Measurements from ENCODE around the gene KPNA2. TPM values are rescaled to one million over a fixed set of nuclear protein-coding genes. Genes with fewer than 3 reads are reported as not detected.

The KPNA2 gene
- total and polyA plus RNA-seq, 2 of the 13 experiments (the other 11 are each of a cell fraction or from before 2014, with no cell fraction given) = 111 to 305 TPM

GRCh38 chr17:68035523-68036303 lies at the start of gene KPNA2 (continued):
- peak; percentile 55; the same call in 1 of the 2 replicates for TF ChIP-seq CREB3 (CRISPR knock-in tag; IDR thresholded peaks at IDR 0.05)
- peak; percentile 92 for TF ChIP-seq E2F5 (CRISPR knock-in tag; conservative IDR thresholded peaks at IDR 0.05)
- TF ChIP-seq HINFP (CRISPR knock-in tag; IDR thresholded peaks at IDR 0.05; ENCODE audit: low read depth) = no peak
- TF ChIP-seq NFYB (CRISPR knock-in tag; IDR thresholded peaks at IDR 0.05) = peak; percentile 90
- peak; percentile 98 for TF ChIP-seq ZNF274 (CRISPR knock-in tag; IDR thresholded peaks at IDR 0.05)
- TF ChIP-seq STAG1 (CRISPR knock-in tag; IDR thresholded peaks at IDR 0.05) = no peak; the same call in 1 of the 2 replicates
- TF ChIP-seq ZMAT5 (CRISPR knock-in tag; IDR thresholded peaks at IDR 0.05; ENCODE audit: borderline replicate concordance, low read depth) = no peak
- peak; percentile 27; the same call in 1 of the 2 replicates for TF ChIP-seq WIZ (CRISPR knock-in tag; IDR thresholded peaks at IDR 0.05)
- TF ChIP-seq ZNF225 (CRISPR knock-in tag; IDR thresholded peaks at IDR 0.05) = peak; percentile 82; the same call in 1 of the 2 replicates
- TF ChIP-seq FOXP4 (CRISPR knock-in tag; IDR thresholded peaks at IDR 0.05) = no peak; the same call in 1 of the 2 replicates
- TF ChIP-seq NFIB (CRISPR knock-in tag; IDR thresholded peaks at IDR 0.05; ENCODE audit: borderline replicate concordance) = peak; percentile 78; the same call in 1 of the 2 replicates
- TF ChIP-seq ZMYM4 (CRISPR knock-in tag; IDR thresholded peaks at IDR 0.05) = peak; percentile 97
- TF ChIP-seq NR2F6 (IDR thresholded peaks at IDR 0.05) = no peak
- no peak; the same call in 1 of the 2 replicates for TF ChIP-seq NR2F6 (CRISPR knock-in tag; IDR thresholded peaks at IDR 0.05)
- TF ChIP-seq ARNT2 (CRISPR knock-in tag; IDR thresholded peaks at IDR 0.05; ENCODE audit: low read depth) = peak; percentile 99
- no peak for TF ChIP-seq ZNF567 (CRISPR knock-in tag; IDR thresholded peaks at IDR 0.05; ENCODE audit: borderline replicate concordance)
- TF ChIP-seq ZHX1 (CRISPR knock-in tag; IDR thresholded peaks at IDR 0.05; ENCODE audit: low read depth) = no peak
- TF ChIP-seq ZNF547 (CRISPR knock-in tag; IDR thresholded peaks at IDR 0.05) = peak; percentile 98

All from HepG2 (cell line).